ENCODE results near the gene PVRIG. TPM values are rescaled to one million over a fixed set of nuclear protein-coding genes. Genes with fewer than 3 reads are reported as not detected.
A peak's percentile ranks its signal among the peaks of the same experiment; 100 is the strongest.

PVRIG gene
- total and polyA plus RNA-seq, 4 experiments from 2014 or later = 68.2 to 87.3 (median 81.3) TPM

DNA sequence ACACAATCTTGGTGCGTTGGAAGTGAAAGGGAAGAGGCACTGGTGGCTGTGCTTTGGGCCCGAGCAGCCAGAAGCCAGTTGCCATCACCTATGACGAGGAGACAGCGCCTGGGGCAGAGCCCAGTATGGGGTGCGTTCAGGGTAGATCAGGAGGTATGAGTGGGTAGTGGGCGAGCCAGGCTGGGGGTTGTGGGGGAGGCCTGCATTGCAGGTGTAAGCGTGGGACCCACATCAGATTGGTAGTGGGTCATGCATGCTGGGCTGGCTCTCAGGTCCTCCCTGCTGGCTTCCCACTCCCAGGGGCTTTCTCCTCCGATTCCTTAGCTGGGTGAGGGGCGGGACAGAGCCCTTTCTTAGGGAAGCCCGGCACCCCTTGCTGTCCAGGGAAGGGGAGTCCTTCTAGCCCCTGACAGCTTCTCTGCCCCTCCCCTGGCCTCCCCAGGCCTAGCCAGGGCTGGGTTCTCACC lies 445 bp upstream of the PVRIG start:
- peaks cover 53% of the 10 kb centered on the region for H3K4me1 ChIP-seq (ENCODE audit: insufficient read depth, low read length)

DNA sequence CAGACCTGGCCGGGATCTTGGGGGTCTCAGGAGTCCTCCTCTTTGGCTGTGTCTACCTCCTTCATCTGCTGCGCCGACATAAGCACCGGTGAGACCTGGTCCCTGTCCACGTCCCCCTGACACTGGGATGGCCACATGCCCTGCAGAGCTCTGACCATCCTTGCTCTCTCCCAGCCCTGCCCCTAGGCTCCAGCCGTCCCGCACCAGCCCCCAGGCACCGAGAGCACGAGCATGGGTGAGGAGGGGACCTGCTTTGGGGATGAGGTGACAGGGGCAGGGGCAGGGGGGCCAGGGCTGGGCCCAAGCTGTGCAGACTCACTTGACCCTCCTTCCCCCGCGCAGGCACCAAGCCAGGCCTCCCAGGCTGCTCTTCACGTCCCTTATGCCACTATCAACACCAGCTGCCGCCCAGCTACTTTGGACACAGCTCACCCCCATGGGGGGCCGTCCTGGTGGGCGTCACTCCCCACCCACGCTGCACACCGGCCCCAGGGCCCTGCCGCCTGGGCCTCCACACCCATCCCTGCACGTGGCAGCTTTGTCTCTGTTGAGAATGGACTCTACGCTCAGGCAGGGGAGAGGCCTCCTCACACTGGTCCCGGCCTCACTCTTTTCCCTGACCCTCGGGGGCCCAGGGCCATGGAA lies 959 bp downstream of the PVRIG start:
- no peaks in the 10 kb centered on the region for H3K27me3 Mint-ChIP-seq
- H3K4me1 ChIP-seq (ENCODE audit: insufficient read depth, low read length) = peaks cover 65% of the 10 kb centered on the region
- peak overlapping the region; percentile 90 for H3K27ac ChIP-seq (ENCODE audit: low read depth, low read length)
- H3K4me3 ChIP-seq (ENCODE audit: low read length in 2 of 2) = peak overlapping the region; percentile 84 to 91
- peaks cover 28 to 77% (median 53%) of the 10 kb centered on the region in 4 donors for H3K4me1 Mint-ChIP-seq
- peaks cover 4 to 42% of the 10 kb centered on the region in 2 donors for H3K36me3 Mint-ChIP-seq
- no peaks in the 10 kb centered on the region for H3K9me3 ChIP-seq (ENCODE audit: control insufficient read depth in 1 of 2, low read length in 2 of 2)
- DNase-seq = peak in 1 of 5 donors; percentile 11
- no peaks in the 10 kb centered on the region for H3K27me3 ChIP-seq (ENCODE audit: insufficient read depth, low read length)
- intact Hi-C loops (cut with micrococcal nuclease) = loop anchor here (1.0 to 5.0 kb wide), 5 partner anchors 52 to 303 kb away; partner anchors contain the start of genes LAMTOR4 and TRIM4
- peaks cover 0 to 6% (median 0%) of the 10 kb centered on the region in 8 donors for H3K9me3 Mint-ChIP-seq
- peaks cover 4% of the 10 kb centered on the region for H3K36me3 ChIP-seq (ENCODE audit: insufficient read depth, low read length)
- H3K27ac Mint-ChIP-seq = peak overlapping the region; percentile 96 to 99 (median 99)
- POLR2A ChIA-PET (ENCODE audit: partially characterized antibody) = interaction anchor here (0.6 to 4.5 kb wide), 32 partner anchors 9 to 485 kb away, joined by 3 to 29 read pairs (median 6); partner anchors contain the start of genes AP4M1, GAL3ST4, GPC2 and LAMTOR4
- CTCF ChIA-PET (ENCODE audit: partially characterized antibody) = interaction anchor here (1.1 to 5.3 kb wide), 4 partner anchors 32 to 138 kb away, joined by 3 to 108 read pairs (median 4); no protein-coding TSS in a partner anchor
- peak overlapping the region; percentile 92 to 98 (median 96) for H3K4me3 Mint-ChIP-seq

More for the DNA sequence above, 445 bp upstream of the PVRIG start:
- Histone ChIP-seq H3K4me3 (ENCODE audit: low read length in 2 of 2) (peak overlapping the region; percentile 84 to 91), H3K27ac (ENCODE audit: low read depth, low read length) (peak overlapping the region; percentile 90), H3K9me3 (ENCODE audit: control insufficient read depth in 1 of 2, low read length in 2 of 2) (no peaks in the 10 kb centered on the region), H3K36me3 (ENCODE audit: insufficient read depth, low read length) (peaks cover 4% of the 10 kb centered on the region), H3K27me3 (ENCODE audit: insufficient read depth, low read length) (no peaks in the 10 kb centered on the region)
- Mint-ChIP-seq H3K4me1 (peaks cover 30 to 80% (median 49%) of the 10 kb centered on the region in 4 donors), H3K36me3 (peaks cover 4 to 37% of the 10 kb centered on the region in 2 donors), H3K9me3 (peaks cover 0 to 6% (median 0%) of the 10 kb centered on the region in 8 donors), H3K4me3 (peak overlapping the region; percentile 92 to 98 (median 96)), H3K27me3 (no peaks in the 10 kb centered on the region), H3K27ac (peak overlapping the region; percentile 94 to 99 (median 99))
- ChIA-PET CTCF (ENCODE audit: partially characterized antibody) (interaction anchor here (1.0 to 5.3 kb wide), 5 partner anchors 25 to 137 kb away, joined by 3 to 108 read pairs (median 4); partner anchors contain the start of gene MBLAC1), POLR2A (ENCODE audit: partially characterized antibody) (interaction anchor here (1.0 to 4.5 kb wide), 19 partner anchors 10 to 327 kb away, joined by 3 to 29 read pairs (median 7); partner anchors contain the start of genes AP4M1, LAMTOR4, MBLAC1 and MCM7)
- intact Hi-C loops (cut with micrococcal nuclease) = no loop called here
- DNase-seq = peak in 2 of 5 donors; percentile 14 to 20

DNA sequence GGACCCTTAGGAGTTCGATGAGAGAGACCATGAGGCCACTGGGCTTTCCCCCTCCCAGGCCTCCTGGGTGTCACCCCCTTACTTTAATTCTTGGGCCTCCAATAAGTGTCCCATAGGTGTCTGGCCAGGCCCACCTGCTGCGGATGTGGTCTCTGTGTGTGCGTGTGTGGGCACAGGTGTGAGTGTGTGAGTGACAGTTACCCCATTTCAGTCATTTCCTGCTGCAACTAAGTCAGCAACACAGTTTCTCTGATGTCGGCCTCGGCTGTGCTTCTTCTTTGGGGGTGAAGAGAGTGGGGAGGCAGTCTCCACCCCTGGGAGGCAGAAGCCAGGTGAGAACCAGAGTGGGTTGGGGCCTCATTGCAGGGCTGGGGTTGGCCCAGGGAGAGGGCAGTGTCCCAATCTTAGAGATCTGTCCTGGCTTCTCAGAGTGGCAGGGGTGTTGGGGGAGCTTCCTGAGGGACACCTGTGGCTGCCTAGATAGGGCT lies 1.5 kb downstream of the PVRIG start:
- POLR2A ChIA-PET (ENCODE audit: partially characterized antibody) = interaction anchor here (0.6 to 4.5 kb wide), 29 partner anchors 9 to 484 kb away, joined by 3 to 29 read pairs (median 5); partner anchors contain the start of genes AP4M1, GAL3ST4, GPC2 and LAMTOR4
- DNase-seq = peak; percentile 87 to 94 (median 88)
- Mint-ChIP-seq H3K27ac (peak overlapping the region; percentile 96 to 99 (median 99)), H3K27me3 (no peaks in the 10 kb centered on the region), H3K36me3 (peaks cover 4 to 42% of the 10 kb centered on the region in 2 donors), H3K4me1 (peaks cover 28 to 75% (median 57%) of the 10 kb centered on the region in 4 donors), H3K9me3 (peaks cover 0 to 6% (median 0%) of the 10 kb centered on the region in 8 donors), H3K4me3 (peak overlapping the region; percentile 92 to 98 (median 96))
- peaks cover 4% of the 10 kb centered on the region for H3K36me3 ChIP-seq (ENCODE audit: insufficient read depth, low read length)
- H3K4me3 ChIP-seq (ENCODE audit: low read length in 2 of 2) = peak overlapping the region; percentile 84 to 91
- peaks cover 69% of the 10 kb centered on the region for H3K4me1 ChIP-seq (ENCODE audit: insufficient read depth, low read length)
- CTCF ChIA-PET (ENCODE audit: partially characterized antibody) = interaction anchor here (1.2 to 5.3 kb wide), 4 partner anchors 32 to 125 kb away, joined by 4 to 108 read pairs (median 10); no protein-coding TSS in a partner anchor
- H3K27me3 ChIP-seq (ENCODE audit: insufficient read depth, low read length) = no peaks in the 10 kb centered on the region
- intact Hi-C loops (cut with micrococcal nuclease) = loop anchor here (1.0 to 5.0 kb wide), 5 partner anchors 51 to 304 kb away; partner anchors contain the start of genes LAMTOR4 and TRIM4
- H3K9me3 ChIP-seq (ENCODE audit: control insufficient read depth in 1 of 2, low read length in 2 of 2) = no peaks in the 10 kb centered on the region
- H3K27ac ChIP-seq (ENCODE audit: low read depth, low read length) = peak overlapping the region; percentile 90

DNA sequence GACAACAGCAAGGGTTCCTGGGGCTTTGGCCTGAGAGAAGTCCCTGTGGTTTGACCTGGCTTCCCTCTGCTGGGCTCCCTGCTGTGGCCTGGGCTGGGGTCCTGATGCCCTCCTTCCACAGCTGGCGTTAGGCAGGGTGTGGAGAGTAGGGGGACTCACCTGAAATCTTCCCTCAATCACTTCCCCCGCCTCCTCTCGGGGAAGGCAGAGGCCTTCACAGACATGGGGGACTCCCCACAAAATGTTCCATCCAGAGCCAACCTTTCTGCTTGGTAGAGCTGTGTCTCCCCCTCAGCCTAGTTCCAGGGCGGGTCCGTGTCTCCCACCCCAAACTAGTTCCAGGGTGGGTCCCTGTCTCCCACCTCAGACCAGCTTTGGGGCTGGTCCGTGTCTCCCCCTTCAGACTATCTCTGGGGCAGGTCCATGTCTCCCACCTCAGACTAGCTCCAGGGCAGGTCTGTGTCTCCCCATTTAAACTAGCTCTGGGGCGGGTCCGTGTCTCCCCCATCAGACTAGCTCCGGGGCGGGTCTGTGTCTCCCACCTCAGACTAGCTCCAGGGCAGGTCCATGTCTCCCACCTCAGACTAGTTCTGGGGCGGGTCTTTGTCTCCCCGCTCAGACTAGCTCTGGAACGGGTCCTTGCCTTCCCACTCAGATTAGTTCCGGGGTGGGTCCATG lies 2.2 kb downstream of the PVRIG start:
- POLR2A ChIA-PET (ENCODE audit: partially characterized antibody) = interaction anchor here (0.6 to 4.5 kb wide), 21 partner anchors 8 to 484 kb away, joined by 3 to 29 read pairs (median 5); partner anchors contain the start of genes GPC2, LAMTOR4, MBLAC1 and MEPCE
- H3K36me3 ChIP-seq (ENCODE audit: insufficient read depth, low read length) = peaks cover 4% of the 10 kb centered on the region
- DNase-seq = peak in 1 of 5 donors; percentile 77
- no peaks in the 10 kb centered on the region for H3K27me3 ChIP-seq (ENCODE audit: insufficient read depth, low read length)
- intact Hi-C loops (cut with micrococcal nuclease) = loop anchor here (1.0 to 5.0 kb wide), 5 partner anchors 50 to 305 kb away; partner anchors contain the start of genes LAMTOR4 and TRIM4
- Mint-ChIP-seq H3K4me1 (peaks cover 25 to 77% (median 54%) of the 10 kb centered on the region in 4 donors), H3K9me3 (peaks cover 0 to 6% (median 0%) of the 10 kb centered on the region in 8 donors), H3K27me3 (no peaks in the 10 kb centered on the region), H3K36me3 (peaks cover 4 to 42% of the 10 kb centered on the region in 2 donors), H3K27ac (peak overlapping the region; percentile 96 to 99 (median 99)), H3K4me3 (peak overlapping the region; percentile 92 to 98 (median 96))
- peak overlapping the region; percentile 90 for H3K27ac ChIP-seq (ENCODE audit: low read depth, low read length)
- peaks cover 69% of the 10 kb centered on the region for H3K4me1 ChIP-seq (ENCODE audit: insufficient read depth, low read length)
- no peaks in the 10 kb centered on the region for H3K9me3 ChIP-seq (ENCODE audit: control insufficient read depth in 1 of 2, low read length in 2 of 2)
- peak overlapping the region; percentile 18 to 91 for H3K4me3 ChIP-seq (ENCODE audit: low read length in 2 of 2)
- CTCF ChIA-PET (ENCODE audit: partially characterized antibody) = interaction anchor here (1.1 to 1.9 kb wide), 5 partner anchors 27 to 124 kb away, joined by 3 to 12 read pairs (median 4); no protein-coding TSS in a partner anchor

DNA sequence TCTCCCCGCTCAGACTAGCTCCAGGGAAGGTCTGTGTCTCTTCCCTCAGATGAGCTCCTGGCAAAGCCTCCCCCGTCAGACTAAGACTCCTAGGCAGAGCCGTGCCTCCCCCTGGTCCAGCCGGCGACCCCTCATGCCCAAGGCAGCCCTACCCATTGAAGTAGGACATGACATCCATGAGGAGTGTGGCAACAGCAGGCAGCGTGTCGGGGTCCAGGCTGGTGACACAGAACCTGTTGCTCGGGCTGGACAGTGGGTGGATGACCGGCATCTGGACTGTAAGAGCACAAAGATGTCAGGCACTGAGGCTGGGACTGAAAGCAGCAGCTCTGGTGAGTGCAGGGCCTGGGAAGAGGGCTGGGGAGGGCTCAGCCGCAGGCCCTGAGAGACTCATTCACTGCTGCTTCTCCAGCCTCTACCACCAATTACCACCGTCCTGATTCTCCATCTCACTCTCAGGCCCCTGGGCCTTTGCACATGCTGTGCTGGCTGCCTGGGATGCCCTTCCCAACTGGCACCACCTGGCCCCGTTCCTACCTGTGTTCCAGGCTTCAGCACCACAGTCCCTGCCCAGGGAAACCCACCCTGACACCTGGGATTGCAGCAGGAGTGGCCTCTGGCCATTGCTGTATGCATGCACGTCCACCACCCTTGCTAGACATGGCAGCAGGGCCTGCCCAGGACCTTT lies 2.8 kb downstream of the PVRIG start:
- Mint-ChIP-seq H3K27ac (peak overlapping the region; percentile 96 to 99 (median 99)), H3K4me3 (peak overlapping the region; percentile 92 to 98 (median 96)), H3K9me3 (peaks cover 0 to 6% (median 0%) of the 10 kb centered on the region in 8 donors), H3K4me1 (peaks cover 22 to 74% (median 51%) of the 10 kb centered on the region in 4 donors), H3K36me3 (peaks cover 4 to 45% of the 10 kb centered on the region in 2 donors), H3K27me3 (no peaks in the 10 kb centered on the region)
- intact Hi-C loops (cut with micrococcal nuclease) = loop anchor here (5.0 kb wide), 1 partner anchor 305 kb away; the partner anchor contains the start of gene TRIM4
- POLR2A ChIA-PET (ENCODE audit: partially characterized antibody) = interaction anchor here (0.9 to 4.5 kb wide), 15 partner anchors 11 to 303 kb away, joined by 3 to 29 read pairs (median 8); partner anchors contain the start of genes GPC2, LAMTOR4, MBLAC1 and MEPCE
- H3K4me1 ChIP-seq (ENCODE audit: insufficient read depth, low read length) = peaks cover 67% of the 10 kb centered on the region
- no peak for DNase-seq
- peaks cover 4% of the 10 kb centered on the region for H3K36me3 ChIP-seq (ENCODE audit: insufficient read depth, low read length)
- peak overlapping the region; percentile 90 for H3K27ac ChIP-seq (ENCODE audit: low read depth, low read length)
- no peaks in the 10 kb centered on the region for H3K9me3 ChIP-seq (ENCODE audit: control insufficient read depth in 1 of 2, low read length in 2 of 2)
- H3K27me3 ChIP-seq (ENCODE audit: insufficient read depth, low read length) = no peaks in the 10 kb centered on the region
- H3K4me3 ChIP-seq (ENCODE audit: low read length in 2 of 2) = peak overlapping the region; percentile 18 to 91
- CTCF ChIA-PET (ENCODE audit: partially characterized antibody) = interaction anchor here (1.1 to 1.9 kb wide), 4 partner anchors 28 to 123 kb away, joined by 3 to 12 read pairs (median 6); no protein-coding TSS in a partner anchor

All from CD4-positive, alpha-beta memory T cell (primary cell).